Measurements from ENCODE around the gene ASCL1.

Gene ASCL1

DNA sequence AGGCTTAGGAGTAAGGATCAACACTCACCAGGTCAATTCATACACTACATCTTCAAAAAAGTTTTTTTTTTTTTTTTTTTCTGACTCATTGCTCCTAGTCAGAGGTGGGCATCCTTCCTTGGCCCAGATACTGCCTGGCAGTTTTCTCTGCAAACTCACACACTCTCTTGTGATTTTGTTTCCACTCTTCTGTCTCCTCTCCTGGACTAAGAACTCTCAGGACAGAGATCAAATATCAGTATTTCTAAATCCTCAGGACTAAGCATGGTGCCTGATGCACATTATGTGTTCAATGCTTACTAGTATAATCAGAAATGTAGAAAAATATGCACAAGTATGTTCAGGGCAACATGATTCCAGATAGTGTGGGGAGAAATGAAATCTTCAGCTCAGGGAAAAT is 30.3 kb upstream of the ASCL1 start:
- ChIA-PET POLR2A (no interaction called here), CTCF (interaction anchor here (1.0 to 1.1 kb wide), 3 partner anchors 21 to 621 kb away, joined by 3 to 4 read pairs (median 3); no protein-coding TSS in a partner anchor)
- Histone ChIP-seq H3K9me3 (ENCODE audit: control insufficient read depth, insufficient read depth, low read depth, low read length) (no peaks in the 10 kb centered on the region), H3K27ac (ENCODE audit: extremely low read depth, low read depth, low read length) (no peak overlapping the region), H3K36me3 (ENCODE audit: control insufficient read depth in 2 of 2, insufficient read depth in 1 of 2, low read length in 2 of 2) (no peaks in the 10 kb centered on the region), H3K4me3 (ENCODE audit: low read depth, low read length) (no peak overlapping the region), H3K4me1 (ENCODE audit: control insufficient read depth, insufficient read depth, low read length) (no peaks in the 10 kb centered on the region)
- TF ChIP-seq ZNF660 (tag by site-specific recombination; IDR thresholded peaks at IDR 0.05): no peak
- TF ChIP-seq ZNF221 (tag by site-specific recombination; IDR thresholded peaks at IDR 0.05; ENCODE audit: borderline replicate concordance): no peak
- TF ChIP-seq SP3 (tag by site-specific recombination; IDR thresholded peaks at IDR 0.05): no peak
- no peak for TF ChIP-seq ZNF664 (tag by site-specific recombination; IDR thresholded peaks at IDR 0.05)
- no peak for TF ChIP-seq ZNF600 (tag by site-specific recombination; IDR thresholded peaks at IDR 0.05)
- TF ChIP-seq FEZF1 (tag by site-specific recombination; IDR thresholded peaks at IDR 0.05): no peak
- TF ChIP-seq PRDM1 (tag by site-specific recombination; IDR thresholded peaks at IDR 0.05): no peak
- no peak for TF ChIP-seq ZFP3 (tag by site-specific recombination; IDR thresholded peaks at IDR 0.05; ENCODE audit: low read depth)
- TF ChIP-seq ZNF223 (tag by site-specific recombination; IDR thresholded peaks at IDR 0.05): no peak
- TF ChIP-seq, protein P1, sequence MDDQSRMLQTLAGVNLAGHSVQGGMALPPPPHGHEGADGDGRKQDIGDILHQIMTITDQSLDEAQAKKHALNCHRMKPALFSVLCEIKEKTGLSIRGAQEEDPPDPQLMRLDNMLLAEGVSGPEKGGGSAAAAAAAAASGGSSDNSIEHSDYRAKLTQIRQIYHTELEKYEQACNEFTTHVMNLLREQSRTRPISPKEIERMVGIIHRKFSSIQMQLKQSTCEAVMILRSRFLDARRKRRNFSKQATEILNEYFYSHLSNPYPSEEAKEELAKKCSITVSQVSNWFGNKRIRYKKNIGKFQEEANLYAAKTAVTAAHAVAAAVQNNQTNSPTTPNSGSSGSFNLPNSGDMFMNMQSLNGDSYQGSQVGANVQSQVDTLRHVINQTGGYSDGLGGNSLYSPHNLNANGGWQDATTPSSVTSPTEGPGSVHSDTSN (CRISPR knock-in tag; IDR thresholded peaks at IDR 0.05): no peak
- TF ChIP-seq CTCF (tag by site-specific recombination; IDR thresholded peaks at IDR 0.05): no peak
- no peak for TF ChIP-seq ZNF37A (tag by site-specific recombination; IDR thresholded peaks at IDR 0.05)
- no peak for TF ChIP-seq ZNF558 (tag by site-specific recombination; IDR thresholded peaks at IDR 0.05)
- TF ChIP-seq, protein P2, sequence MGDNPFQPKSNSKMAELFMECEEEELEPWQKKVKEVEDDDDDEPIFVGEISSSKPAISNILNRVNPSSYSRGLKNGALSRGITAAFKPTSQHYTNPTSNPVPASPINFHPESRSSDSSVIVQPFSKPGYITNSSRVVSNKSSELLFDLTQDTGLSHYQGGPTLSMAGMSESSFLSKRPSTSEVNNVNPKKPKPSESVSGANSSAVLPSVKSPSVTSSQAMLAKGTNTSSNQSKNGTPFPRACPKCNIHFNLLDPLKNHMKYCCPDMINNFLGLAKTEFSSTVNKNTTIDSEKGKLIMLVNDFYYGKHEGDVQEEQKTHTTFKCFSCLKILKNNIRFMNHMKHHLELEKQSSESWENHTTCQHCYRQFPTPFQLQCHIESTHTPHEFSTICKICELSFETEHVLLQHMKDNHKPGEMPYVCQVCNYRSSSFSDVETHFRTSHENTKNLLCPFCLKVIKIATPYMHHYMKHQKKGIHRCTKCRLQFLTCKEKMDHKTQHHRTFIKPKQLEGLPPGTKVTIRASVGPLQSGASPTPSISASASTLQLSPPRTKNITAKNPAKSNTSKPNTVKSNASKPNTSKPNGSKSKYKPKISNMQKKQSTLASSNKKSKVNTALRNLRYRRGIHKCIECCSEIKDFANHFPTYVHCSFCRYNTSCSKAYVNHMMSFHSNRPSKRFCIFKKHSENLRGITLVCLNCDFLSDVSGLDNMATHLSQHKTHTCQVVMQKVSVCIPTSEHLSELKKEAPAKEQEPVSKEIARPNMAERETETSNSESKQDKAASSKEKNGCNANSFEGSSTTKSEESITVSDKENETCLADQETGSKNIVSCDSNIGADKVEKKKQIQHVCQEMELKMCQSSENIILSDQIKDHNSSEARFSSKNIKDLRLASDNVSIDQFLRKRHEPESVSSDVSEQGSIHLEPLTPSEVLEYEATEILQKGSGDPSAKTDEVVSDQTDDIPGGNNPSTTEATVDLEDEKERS (tag by site-specific recombination; IDR thresholded peaks at IDR 0.05): no peak
- TF ChIP-seq ZNF121 (tag by site-specific recombination; IDR thresholded peaks at IDR 0.05): no peak
- no peak for TF ChIP-seq ZNF830 (tag by site-specific recombination; IDR thresholded peaks at IDR 0.05; ENCODE audit: low read depth)
- TF ChIP-seq ZNF610 (tag by site-specific recombination; IDR thresholded peaks at IDR 0.05; ENCODE audit: borderline replicate concordance): no peak
- TF ChIP-seq ZNF544 (tag by site-specific recombination; IDR thresholded peaks at IDR 0.05): no peak
- TF ChIP-seq ZNF341 (tag by site-specific recombination; IDR thresholded peaks at IDR 0.05; ENCODE audit: low read depth): no peak

GRCh38 chr12:102933168-102933567 is 24.3 kb upstream of the ASCL1 start:
- no peaks in the 10 kb centered on the region for H3K4me1 ChIP-seq (ENCODE audit: control insufficient read depth, insufficient read depth, low read length)
- ChIA-PET POLR2A (no interaction called here), CTCF (no interaction called here)
- H3K4me3 ChIP-seq (ENCODE audit: low read depth, low read length): no peak overlapping the region
- no peaks in the 10 kb centered on the region for H3K9me3 ChIP-seq (ENCODE audit: control insufficient read depth, insufficient read depth, low read depth, low read length)
- H3K27ac ChIP-seq (ENCODE audit: extremely low read depth, low read depth, low read length): no peak overlapping the region
- H3K36me3 ChIP-seq (ENCODE audit: control insufficient read depth in 2 of 2, insufficient read depth in 1 of 2, low read length in 2 of 2): no peaks in the 10 kb centered on the region
- TF ChIP-seq REPIN1 (tag by site-specific recombination; IDR thresholded peaks at IDR 0.05; ENCODE audit: low read depth): no peak
- TF ChIP-seq, protein P3, sequence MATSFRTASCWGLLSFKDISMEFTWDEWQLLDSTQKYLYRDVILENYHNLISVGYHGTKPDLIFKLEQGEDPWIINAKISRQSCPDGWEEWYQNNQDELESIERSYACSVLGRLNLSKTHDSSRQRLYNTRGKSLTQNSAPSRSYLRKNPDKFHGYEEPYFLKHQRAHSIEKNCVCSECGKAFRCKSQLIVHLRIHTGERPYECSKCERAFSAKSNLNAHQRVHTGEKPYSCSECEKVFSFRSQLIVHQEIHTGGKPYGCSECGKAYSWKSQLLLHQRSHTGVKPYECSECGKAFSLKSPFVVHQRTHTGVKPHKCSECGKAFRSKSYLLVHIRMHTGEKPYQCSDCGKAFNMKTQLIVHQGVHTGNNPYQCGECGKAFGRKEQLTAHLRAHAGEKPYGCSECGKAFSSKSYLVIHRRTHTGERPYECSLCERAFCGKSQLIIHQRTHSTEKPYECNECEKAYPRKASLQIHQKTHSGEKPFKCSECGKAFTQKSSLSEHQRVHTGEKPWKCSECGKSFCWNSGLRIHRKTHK (tag by site-specific recombination; IDR thresholded peaks at IDR 0.05): no peak
- TF ChIP-seq, protein P4, sequence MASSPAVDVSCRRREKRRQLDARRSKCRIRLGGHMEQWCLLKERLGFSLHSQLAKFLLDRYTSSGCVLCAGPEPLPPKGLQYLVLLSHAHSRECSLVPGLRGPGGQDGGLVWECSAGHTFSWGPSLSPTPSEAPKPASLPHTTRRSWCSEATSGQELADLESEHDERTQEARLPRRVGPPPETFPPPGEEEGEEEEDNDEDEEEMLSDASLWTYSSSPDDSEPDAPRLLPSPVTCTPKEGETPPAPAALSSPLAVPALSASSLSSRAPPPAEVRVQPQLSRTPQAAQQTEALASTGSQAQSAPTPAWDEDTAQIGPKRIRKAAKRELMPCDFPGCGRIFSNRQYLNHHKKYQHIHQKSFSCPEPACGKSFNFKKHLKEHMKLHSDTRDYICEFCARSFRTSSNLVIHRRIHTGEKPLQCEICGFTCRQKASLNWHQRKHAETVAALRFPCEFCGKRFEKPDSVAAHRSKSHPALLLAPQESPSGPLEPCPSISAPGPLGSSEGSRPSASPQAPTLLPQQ (tag by site-specific recombination; IDR thresholded peaks at IDR 0.05): no peak

Measured in HEK293 (cell line).